Glutamatergic neuron (in vitro differentiated cells): ENCODE results near the gene CC2D2A. TPM values are rescaled to one million over a fixed set of nuclear protein-coding genes. Genes with fewer than 3 reads are reported as not detected.

Experiments used
- DNase-seq: peaks from one replicate; pipeline ENCODE4 v3.0.0; 2022
- H3K27ac Mint-ChIP-seq: one replicate; pipeline ENCODE4 v1.8.0; 2020; ENCODE audit warnings: mild to moderate bottlenecking, mixed read lengths, inconsistent platforms; ENCODE audit not compliant: unreplicated experiment
- H3K27me3 Mint-ChIP-seq: one replicate; pipeline ENCODE4 v1.8.0; 2020; ENCODE audit warnings: mild to moderate bottlenecking, moderate library complexity, mixed read lengths, inconsistent platforms; ENCODE audit not compliant: unreplicated experiment
- H3K36me3 Mint-ChIP-seq: one replicate; pipeline ENCODE4 v1.8.0; 2020; ENCODE audit warnings: mild to moderate bottlenecking, mixed read lengths, inconsistent platforms; ENCODE audit not compliant: unreplicated experiment
- H3K4me1 Mint-ChIP-seq: one replicate; pipeline ENCODE4 v1.8.0; 2020; ENCODE audit warnings: mild to moderate bottlenecking, low read depth, mixed read lengths, inconsistent platforms; ENCODE audit not compliant: unreplicated experiment
- H3K4me3 Mint-ChIP-seq: one replicate; pipeline ENCODE4 v1.8.0; 2020; ENCODE audit warnings: mild to moderate bottlenecking, mixed read lengths, inconsistent platforms; ENCODE audit not compliant: unreplicated experiment
- H3K9me3 Mint-ChIP-seq: one replicate; pipeline ENCODE4 v1.8.0; 2020; ENCODE audit warnings: mild to moderate bottlenecking, moderate library complexity, mixed read lengths, inconsistent platforms; ENCODE audit not compliant: unreplicated experiment
- total RNA-seq: library from RNA; stranded (reverse); fragmentation: NEBNext Ultra II Directional; extraction: Animal tissue kit (Norgen Biotek cat#: 25700); gene quantifications from one replicate; pipeline ENCODE4 v1.2.1, GENCODE V29; 2021; ENCODE audit not compliant: unreplicated experiment
- TF ChIP-seq, protein P1 (sequence below): fragments of 200-600 bp; sonication (generic); IDR thresholded peaks from one replicate; pipeline ENCODE4 v1.5.0; 2021; ENCODE audit not compliant: partially characterized antibody, unreplicated experiment

CC2D2A gene
- total RNA-seq, 1 donor from 2014 or later: 13.3 TPM

GRCh38 chr4:15427701-15428100, 42.0 kb upstream of the CC2D2A start, which contains the start of gene C1QTNF7:
TSS of gene C1QTNF7 (plus strand) at chr4:15428033. CDS start at chr4:15435744, 7,711 bp downstream.
- Mint-ChIP-seq H3K27ac (no peak within 1 kb of the TSS), H3K9me3 (peaks cover 2% of the 10 kb centered on the region), H3K4me1 (no peaks in the 10 kb centered on the region), H3K36me3 (no peaks in the 10 kb centered on the region), H3K4me3 (no peak within 1 kb of the TSS), H3K27me3 (no peaks in the 10 kb centered on the region)
- no peak for DNase-seq
- TF ChIP-seq, protein P1, sequence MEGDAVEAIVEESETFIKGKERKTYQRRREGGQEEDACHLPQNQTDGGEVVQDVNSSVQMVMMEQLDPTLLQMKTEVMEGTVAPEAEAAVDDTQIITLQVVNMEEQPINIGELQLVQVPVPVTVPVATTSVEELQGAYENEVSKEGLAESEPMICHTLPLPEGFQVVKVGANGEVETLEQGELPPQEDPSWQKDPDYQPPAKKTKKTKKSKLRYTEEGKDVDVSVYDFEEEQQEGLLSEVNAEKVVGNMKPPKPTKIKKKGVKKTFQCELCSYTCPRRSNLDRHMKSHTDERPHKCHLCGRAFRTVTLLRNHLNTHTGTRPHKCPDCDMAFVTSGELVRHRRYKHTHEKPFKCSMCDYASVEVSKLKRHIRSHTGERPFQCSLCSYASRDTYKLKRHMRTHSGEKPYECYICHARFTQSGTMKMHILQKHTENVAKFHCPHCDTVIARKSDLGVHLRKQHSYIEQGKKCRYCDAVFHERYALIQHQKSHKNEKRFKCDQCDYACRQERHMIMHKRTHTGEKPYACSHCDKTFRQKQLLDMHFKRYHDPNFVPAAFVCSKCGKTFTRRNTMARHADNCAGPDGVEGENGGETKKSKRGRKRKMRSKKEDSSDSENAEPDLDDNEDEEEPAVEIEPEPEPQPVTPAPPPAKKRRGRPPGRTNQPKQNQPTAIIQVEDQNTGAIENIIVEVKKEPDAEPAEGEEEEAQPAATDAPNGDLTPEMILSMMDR: no peak

GRCh38 chr4:15428611-15429010, 41.1 kb upstream of the CC2D2A start:
- no peak for DNase-seq
- TF ChIP-seq, protein P1: no peak
- H3K27me3 Mint-ChIP-seq: no peaks in the 10 kb centered on the region
- peaks cover 1% of the 10 kb centered on the region for H3K9me3 Mint-ChIP-seq
- no peak overlapping the region for H3K27ac Mint-ChIP-seq
- no peaks in the 10 kb centered on the region for H3K36me3 Mint-ChIP-seq
- H3K4me3 Mint-ChIP-seq: no peak overlapping the region
- H3K4me1 Mint-ChIP-seq: no peaks in the 10 kb centered on the region

- H3K4me1 Mint-ChIP-seq: no peaks in the 10 kb centered on the region
- no peak for DNase-seq
These were observed 35.6 kb upstream of the CC2D2A start for GRCh38 chr4:15434091-15434490.

GRCh38 chr4:15434676-15435075, 35.0 kb upstream of the CC2D2A start:
- Mint-ChIP-seq H3K36me3 (no peaks in the 10 kb centered on the region), H3K27ac (no peak overlapping the region), H3K4me3 (no peak overlapping the region), H3K9me3 (no peaks in the 10 kb centered on the region), H3K4me1 (no peaks in the 10 kb centered on the region), H3K27me3 (no peaks in the 10 kb centered on the region)
- no peak for DNase-seq
- TF ChIP-seq, protein P1: no peak

More at GRCh38 chr4:15434091-15434490, 35.6 kb upstream of the CC2D2A start:
- H3K27ac Mint-ChIP-seq: no peak overlapping the region
- H3K4me3 Mint-ChIP-seq: no peak overlapping the region
- TF ChIP-seq, protein P1: no peak
- no peaks in the 10 kb centered on the region for H3K36me3 Mint-ChIP-seq
- H3K27me3 Mint-ChIP-seq: no peaks in the 10 kb centered on the region
- no peaks in the 10 kb centered on the region for H3K9me3 Mint-ChIP-seq

- H3K4me1 Mint-ChIP-seq: no peaks in the 10 kb centered on the region
- no peaks in the 10 kb centered on the region for H3K27me3 Mint-ChIP-seq
- no peak overlapping the region for H3K27ac Mint-ChIP-seq
- DNase-seq: no peak
- no peaks in the 10 kb centered on the region for H3K36me3 Mint-ChIP-seq
- no peak overlapping the region for H3K4me3 Mint-ChIP-seq
- TF ChIP-seq, protein P1: no peak
- no peaks in the 10 kb centered on the region for H3K9me3 Mint-ChIP-seq
These were observed 33.2 kb upstream of the CC2D2A start for GRCh38 chr4:15436513-15436912.
